GM10248 (cell line): Measurements from ENCODE around the gene ABR.

ENCODE experiments used
- CTCF ChIA-PET: fragments of 300-600 bp; sonication (Branson Sonifier 250); formaldehyde crosslinking; extraction: SDS; loops from one replicate; lab custom pipeline; 2021; ENCODE audit warnings: antibody characterized with exemption; lab: Yijun Ruan, JAX
- POLR2A ChIA-PET: fragments of 350-650 bp; sonication (Branson Sonifier 250); formaldehyde crosslinking; extraction: SDS; loops from one replicate; lab custom pipeline; 2020; ENCODE audit warnings: antibody characterized with exemption; lab: Yijun Ruan, JAX
- DNase-seq: peaks from one replicate; pipeline ENCODE4 v3.0.0; 2012; ENCODE audit errors: extremely low spot score
- CTCF ChIP-seq: IDR thresholded peaks from 2 replicates; pipeline ENCODE4 v1.5.1; 2012; ENCODE audit warnings: mild to moderate bottlenecking, low read depth; ENCODE audit errors: extremely low read depth, missing control alignments, control extremely low read depth

The ABR gene

GRCh38 chr17:956905-957304, 222.9 kb downstream of the ABR start:
- TF ChIP-seq CTCF: no peak
- ChIA-PET CTCF (interaction anchor here (1.1 kb wide), 1 partner anchor 9 kb away, joined by 3 read pairs; no protein-coding TSS in a partner anchor), POLR2A (no interaction called here)
- DNase-seq: no peak

- CTCF ChIA-PET: no interaction called here
- DNase-seq: no peak
- no peak for TF ChIP-seq CTCF
- POLR2A ChIA-PET: no interaction called here
Measured at GRCh38 chr17:954431-955164, 225.2 kb downstream of the ABR start.

- CTCF ChIA-PET: no interaction called here
- TF ChIP-seq CTCF: no peak
- POLR2A ChIA-PET: no interaction called here
- DNase-seq: no peak
Measured at GRCh38 chr17:953767-954166, 226.0 kb downstream of the ABR start.
